LHCN-M2 (cell line): Measurements from ENCODE around the gene LAMA3. TPM values are rescaled to one million over a fixed set of nuclear protein-coding genes. Genes with fewer than 3 reads are reported as not detected.
"Not testable (repeated sequence)": the region's sequence is repeated elsewhere in the genome, so short reads cannot be mapped to it uniquely, and the experiment has no call there.

Experiments used
- DNase-seq: peaks from one replicate; pipeline ENCODE4 v3.0.0-alpha.2; 2012; ENCODE audit warnings: low read depth
- total RNA-seq: library from RNA; depleted of rRNA; stranded (reverse); fragments of >200 nt; gene quantifications from 2 replicates; pipeline ENCODE4 v1.2.3, GENCODE V29; 2014

Gene LAMA3
- total RNA-seq, 1 experiment from 2014 or later, result 4.2 TPM

DNA sequence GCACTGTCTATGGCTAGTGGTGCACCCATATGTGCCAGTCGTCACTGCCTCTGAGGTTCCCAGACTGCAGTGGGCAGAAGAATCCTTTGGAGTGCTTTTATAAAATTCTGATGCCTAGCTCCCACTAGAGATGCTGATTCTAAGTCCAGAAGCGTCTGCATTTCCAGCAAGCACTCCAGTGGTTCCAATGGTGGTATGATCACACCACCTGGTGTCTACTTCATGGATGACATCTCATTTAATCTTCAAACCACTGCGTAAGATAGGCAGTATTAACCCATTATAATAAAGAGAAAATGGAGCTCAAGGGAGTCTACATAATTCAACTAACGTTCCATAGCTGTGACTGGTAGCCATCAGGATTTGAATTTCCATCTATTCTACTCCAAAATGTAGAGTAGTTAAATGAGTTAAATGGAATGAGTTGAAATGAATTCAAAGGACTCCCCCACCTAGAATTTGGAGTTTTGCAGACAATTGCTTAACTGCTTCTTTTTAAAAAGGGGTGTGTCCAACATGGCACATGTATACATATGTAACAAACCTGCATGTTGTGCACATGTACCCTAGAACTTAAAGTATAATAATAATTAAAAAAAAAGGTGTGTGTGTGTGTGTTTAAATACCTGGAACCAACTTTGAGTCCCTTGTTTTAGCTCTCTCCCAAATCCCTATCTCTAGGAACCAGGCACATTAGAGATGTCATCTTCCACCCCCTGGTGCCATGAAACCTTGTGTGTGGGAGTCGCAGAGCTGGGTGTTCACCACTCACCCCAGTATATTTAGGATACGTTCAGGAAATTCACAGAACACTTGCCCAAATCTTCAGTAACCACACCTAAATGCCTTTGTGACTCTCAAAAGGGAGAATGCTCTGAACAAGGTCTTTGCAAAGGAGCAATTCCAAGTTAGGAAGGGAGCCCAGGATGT lies 14.1 kb downstream of the LAMA3 start:
- DNase-seq, result peak; percentile 80

DNA sequence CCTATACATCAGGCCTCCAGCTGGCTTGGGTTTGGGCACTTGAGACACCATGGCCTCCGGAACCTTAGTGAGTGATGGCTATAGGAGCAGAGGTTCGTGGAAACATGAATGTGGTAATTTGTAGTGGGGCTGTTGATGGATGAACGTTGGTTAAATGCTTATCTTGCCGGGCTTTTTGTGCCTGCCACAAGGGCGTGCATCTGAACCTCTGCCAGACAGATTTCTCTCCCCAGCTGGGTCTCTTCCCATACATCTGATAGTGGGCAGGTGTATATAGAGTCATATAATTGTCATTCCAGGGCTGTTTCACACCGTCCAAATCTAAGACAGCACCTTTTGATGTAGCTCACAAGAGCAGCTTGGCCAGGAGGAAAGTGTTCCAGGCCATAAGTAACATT lies 14.7 kb downstream of the LAMA3 start:
- DNase-seq, result no peak

DNA sequence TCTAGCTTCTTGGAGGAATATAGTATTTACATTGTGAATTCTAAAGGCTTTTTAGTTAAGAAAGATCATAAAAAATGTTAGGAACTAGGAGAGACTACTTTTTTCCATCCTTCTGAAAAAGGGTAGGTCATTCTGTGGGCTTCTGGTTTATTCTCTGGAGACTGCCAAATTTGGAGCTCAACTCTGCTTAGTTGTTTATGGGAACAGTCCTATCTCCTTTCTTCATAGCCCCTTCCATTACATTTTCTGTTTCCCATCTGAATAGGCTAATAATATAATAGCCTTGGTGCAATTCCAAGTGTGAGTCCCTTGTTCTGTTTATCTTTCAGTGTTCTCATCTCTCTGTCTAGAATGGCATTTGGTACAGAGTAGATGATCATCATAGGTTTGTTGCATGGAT lies 15.6 kb downstream of the LAMA3 start:
- DNase-seq, result no peak

DNA sequence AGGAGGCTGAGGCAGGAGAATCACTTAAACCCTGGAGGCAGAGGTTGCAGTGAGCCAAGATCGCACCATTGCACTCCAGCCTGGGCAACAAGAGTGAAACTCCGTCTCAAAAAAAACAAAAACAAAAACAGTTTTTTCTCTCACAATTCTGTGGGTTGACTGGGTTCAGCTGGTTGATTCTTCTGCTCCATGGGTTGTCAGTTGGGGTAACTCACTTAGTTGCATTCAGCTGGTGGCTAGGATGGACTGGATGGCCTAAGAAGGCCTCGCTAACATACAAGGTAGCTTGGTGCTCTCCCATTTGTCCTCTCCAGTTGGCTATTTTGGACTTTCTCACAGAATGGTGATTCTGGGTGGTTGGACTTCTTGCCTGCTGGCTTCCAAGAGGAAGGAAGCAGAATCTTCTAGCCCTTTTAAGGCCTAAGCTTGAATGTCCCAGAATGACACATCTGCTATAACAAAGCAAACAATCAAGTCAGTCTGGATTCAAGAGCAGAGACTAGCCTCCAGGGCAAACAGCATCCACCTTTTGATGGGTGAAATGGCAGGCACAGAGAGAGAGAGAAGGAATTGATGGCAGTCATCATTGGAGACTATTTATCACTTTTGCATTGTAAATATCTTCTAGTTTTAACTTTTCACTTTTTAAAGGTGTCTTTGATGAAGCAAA lies 17.9 kb downstream of the LAMA3 start:
- DNase-seq, result no peak

DNA sequence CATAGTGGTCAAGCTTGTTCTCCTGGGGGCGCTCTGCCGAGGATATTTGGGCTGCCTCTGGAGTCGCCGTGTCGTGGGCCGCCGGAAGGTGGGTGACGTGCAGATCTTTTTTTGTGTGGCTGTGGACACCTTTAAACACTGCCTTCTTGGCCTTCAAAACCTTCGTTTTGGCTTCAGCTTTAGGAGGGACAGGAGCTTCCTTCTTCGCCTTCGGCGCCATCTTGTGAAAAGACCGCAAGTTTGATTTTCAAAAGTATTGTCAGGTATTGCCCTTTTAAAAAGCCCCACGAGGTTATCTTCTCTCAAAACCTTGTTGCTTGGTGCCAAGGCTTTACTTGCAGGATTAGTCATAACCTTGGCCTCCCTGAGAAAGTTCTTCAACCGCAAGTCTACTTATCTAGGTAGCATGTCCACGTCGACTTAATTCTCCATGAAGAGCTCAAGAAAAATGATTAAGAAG lies 20.8 kb downstream of the LAMA3 start:
- DNase-seq, result no peak

DNA sequence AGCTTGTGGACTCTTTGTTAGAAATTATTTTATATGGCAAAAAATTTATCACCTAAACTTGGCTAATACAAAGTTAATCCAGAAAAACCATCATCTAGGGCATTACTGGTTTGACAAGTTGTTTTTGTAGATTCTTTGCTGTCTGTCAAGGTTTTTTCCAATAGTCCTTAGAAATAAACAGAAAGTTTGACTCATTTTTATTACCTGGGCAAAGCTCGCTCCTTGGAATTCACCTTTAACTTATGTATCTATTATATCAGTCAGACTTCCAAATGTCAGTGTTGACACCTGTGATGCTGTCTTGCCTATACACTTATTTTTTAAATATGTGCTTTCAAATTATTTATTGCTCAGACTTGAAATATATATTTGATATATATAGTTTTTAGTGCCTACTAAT lies 21.7 kb downstream of the LAMA3 start:
- no peak for DNase-seq

DNA sequence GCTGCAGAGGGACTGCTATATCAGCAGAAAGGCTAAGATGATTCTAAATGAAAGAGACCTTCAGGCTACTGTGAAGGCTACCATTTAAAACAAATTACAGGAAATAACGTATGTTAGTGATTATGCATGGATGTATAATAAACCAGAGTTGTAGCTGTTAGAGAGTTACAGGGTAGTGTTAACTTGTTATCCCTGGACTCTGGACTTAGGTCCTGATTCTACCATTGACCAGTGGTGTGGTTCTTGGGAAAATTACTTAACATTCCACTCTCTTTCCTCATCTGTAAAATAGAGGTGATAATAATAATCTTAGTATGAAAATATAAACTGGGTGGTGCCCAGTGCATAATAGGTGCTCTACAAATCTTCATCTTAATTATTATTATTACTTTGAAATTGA lies 22.2 kb downstream of the LAMA3 start:
- DNase-seq, result no peak

DNA sequence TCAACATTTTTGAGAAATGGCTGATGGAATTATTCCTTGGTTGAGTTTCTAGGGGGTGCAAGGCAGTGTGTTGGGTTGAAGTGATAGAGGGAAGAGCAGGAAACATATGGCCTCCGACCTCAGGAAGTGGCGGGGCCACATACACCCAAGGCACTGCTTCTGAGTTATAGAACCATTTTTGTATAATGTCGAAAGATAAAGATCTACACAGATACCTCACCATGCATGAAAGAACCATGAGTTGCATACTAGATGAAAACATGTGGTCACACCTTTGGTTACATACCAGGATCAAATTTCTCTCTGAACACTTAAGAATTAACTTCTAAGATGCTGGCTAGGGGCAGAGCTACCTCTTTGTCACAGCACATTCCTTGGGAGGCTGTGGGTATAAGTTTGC lies 23.2 kb downstream of the LAMA3 start:
- no peak for DNase-seq

DNA sequence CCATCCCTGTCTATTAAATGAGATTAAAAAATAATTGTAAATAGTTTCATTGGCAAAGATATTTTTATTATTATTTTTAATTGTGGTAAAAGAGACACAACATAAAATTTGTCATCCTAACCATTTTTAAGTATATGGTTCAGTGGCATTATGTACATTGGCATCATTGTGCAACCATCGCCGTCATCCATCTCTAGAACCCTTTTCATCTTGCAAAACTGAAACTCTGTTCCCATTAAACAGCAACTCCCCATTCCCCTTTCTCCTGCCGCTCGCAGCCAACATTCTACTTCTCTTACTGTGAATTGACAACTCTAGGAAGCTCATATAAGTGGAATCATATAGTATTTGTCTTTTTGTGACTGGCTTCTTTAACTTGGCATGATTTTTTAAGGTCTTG lies 25.3 kb downstream of the LAMA3 start:
- no peak for DNase-seq

DNA sequence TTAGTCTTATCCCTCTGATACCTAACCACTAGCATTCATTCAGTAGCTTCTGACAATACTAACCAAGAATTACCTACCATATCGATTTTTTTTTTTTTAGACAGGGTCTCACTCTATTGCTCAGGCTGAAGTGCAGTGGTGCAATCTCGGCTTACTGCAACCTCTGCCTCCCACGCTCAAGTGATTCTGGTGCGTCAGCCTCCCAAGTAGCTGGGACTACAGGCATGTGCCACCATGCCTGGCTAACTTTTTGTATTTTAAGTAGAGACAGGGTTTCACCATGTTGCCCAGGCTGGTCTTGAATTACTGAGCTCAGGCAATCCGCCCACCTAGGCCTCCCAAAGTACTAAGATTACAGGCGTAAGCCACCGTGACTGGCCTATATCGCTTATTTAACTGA lies 26.8 kb downstream of the LAMA3 start:
- DNase-seq, result not testable (repeated sequence)

DNA sequence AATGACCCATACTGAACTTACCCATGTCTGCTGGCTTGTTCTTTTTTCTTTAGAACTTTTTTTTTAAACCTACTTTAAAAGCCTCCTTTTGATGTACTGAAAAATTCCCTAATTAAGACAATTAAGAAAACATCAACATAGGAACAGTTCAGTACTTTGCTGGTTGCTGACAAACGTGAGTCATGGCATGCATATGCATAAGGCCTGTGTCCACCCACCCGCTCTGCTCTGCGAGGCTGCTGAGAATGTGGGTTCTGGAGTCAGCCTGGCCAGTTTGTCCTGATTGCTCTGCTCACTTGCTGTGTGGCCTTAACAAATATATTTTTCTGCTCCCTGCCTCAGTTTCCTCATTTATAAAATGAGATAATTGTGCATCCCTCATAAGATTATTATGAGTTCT lies 27.3 kb downstream of the LAMA3 start:
- peak; percentile 79 for DNase-seq

DNA sequence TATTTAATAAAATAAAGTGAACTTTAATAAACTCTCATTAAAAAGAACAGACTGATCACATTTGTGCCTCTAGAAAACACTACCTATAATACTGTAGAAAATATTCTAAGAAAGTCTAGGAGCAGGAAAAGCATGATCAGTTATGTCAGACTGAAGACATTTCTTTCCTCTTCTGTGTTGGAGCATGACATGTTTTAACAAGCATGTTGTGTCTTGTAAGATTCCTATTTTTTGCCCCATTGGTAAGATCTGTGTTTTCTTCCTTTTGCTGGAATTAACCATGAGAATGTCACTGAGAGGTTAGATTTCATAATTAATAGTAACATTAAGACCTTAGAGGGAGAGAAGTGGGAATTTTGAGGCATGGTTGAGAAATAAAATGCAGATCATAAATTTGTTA lies 27.7 kb downstream of the LAMA3 start:
- no peak for DNase-seq

DNA sequence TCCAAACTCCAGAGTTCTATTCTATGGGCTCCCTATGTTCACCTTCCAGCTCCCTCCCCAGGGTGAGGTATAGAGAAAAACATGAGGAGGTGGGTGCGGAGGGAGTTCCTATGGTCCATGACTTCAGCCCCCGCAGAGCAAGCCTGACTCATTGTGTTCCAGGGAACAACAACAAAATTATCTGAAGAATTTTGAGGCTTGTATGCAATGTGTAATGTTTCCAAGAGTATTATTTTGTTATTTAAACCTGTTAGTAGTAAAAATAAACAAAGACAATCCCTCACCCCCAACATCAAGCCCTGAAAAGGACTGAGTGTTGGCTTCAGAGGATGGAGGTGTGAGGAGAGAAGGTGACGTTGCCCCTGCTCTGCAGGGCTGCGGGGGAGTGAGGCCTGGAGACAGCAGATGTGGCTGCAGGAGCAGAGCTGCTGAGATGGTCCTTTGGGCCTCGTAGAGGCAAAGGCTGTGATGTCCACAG lies 29.0 kb downstream of the LAMA3 start:
- DNase-seq, result peak; percentile 84

DNA sequence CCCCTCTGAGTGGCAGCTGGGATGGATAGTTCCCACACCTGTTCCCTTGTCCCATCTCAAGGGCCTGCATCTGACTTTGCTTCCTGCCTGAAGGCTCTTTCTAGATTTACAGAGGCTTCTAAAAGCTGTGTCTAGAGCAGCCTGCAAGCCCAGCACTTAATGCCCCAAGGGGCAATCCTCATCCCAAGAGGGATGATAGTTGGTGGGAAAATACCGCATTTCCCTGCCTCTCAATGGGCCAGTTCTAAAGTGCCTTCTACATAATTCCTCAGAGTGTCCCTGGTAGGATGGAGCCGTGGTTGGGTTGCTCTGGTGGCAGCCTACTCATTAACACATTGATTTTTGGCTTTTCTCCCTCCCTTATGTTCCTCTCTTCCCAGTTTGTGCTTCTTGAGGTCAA lies 29.5 kb downstream of the LAMA3 start:
- no peak for DNase-seq

DNA sequence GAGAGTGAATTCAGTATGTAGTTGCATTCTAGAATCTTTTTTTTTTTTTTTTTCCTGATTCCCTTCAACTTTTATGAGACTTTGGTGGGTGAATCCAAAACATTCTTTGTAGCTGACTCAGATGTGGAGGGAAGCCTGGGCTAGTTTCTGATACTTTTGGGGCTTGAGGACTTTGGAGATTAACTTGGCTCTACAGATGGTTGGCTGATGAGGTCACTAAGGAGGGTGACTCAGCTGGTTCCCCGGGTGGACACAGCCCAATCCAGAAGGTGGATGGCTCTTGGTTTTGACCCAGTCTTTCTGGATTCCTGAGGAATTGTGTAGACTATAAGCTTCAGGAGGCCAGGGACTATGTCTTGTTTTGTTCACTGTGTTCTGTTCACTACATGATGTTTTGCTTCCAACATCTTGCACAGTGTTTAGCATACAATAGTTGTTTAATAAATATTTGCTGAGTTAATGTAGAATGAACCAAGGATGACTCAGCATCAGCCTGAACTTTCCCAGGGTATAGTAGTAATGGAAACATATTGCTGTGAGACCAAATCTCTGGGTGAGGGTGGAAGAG lies 30.5 kb downstream of the LAMA3 start:
- DNase-seq, result peak; percentile 99

DNA sequence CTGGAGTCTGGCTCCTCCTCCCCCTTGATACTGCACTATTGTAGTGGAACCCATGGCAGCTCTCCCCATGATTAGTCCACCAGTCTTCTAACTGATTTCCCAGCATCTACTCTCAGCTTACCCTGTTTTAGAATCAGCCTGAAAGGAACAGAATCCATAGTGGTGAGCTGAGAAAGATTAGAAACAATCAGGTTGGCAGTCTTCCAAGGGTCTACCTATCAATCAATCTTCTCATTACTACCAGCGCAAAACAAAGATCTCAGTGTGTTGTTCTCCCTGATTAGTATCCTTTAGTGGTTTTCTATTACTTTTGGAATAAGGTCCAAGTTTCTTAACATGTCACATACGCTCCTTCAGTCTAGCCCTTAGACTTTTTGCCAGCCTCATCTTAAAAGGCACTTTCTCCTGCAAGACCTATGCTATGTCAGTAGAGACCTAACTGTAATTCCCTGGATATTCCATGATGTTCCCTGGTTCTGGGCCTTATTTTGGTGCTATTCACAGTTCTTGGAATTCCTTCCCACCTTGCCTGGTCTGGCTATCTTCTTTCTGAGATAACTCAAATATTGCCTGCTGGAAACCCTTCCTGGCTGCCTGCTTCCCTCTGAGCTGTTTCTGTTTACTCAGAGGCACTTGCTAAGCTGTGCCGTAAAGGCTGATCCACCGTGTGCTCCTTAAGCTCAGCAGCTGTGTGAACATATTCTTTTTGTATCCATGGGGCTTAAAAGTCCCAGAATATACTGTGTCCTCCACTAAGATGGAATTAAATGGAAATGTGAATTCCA lies 32.6 kb downstream of the LAMA3 start:
- peak; percentile 39 for DNase-seq

DNA sequence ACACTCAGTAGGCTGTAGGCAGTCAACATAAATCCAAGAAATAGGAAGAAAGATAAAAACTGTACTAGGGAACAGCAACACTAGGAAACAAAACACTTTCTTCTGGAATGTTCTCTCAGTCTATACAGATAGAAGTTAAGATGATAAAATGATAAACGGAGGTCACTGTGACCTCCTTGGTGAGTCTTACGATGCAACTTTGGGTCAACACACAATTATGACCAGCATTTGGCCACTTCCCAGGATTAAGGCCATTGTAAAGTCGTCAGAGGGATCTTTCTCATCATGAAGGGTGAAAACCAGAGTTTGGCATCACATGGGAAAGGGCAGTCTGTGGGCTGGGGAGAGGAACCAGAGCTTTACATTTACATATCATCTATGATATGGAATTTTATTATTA lies 33.4 kb downstream of the LAMA3 start:
- DNase-seq, result no peak

DNA sequence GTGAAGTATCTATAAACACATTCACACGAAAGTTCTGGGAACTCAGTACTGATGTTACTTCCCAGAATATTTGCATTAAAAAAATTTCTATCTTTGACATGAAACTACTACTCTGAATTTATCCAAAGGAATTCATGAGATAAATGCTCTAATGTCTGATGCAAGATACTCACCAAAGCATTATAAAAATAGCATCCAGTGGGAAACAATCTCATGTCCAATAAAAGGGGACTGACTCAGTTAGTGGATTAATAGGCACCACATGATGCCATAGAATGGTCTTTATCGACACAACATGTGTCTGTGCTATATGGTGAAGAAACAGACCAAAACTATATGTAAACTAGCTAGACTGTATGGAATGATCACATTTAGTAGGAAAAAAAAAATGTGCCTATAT lies 33.9 kb downstream of the LAMA3 start:
- no peak for DNase-seq

DNA sequence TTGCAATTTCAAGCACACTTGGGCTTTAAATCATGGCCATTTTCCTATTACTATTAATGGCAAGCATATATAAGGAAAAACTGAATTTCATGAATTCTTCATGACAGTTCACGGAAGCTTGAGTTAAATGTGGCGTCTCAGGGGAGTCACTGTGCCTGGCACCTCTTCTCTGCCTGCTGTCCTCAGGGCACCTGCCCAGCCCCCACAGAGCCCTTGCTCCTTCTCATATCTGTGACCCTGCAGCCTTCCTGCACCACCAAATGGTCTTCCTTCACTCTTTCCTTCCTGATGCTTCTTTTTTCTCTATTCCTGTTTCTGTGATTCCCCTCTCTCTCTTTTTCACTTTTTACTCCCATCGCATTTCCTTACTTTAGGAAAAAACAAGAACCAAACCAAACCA lies 35.4 kb downstream of the LAMA3 start:
- DNase-seq, result no peak

DNA sequence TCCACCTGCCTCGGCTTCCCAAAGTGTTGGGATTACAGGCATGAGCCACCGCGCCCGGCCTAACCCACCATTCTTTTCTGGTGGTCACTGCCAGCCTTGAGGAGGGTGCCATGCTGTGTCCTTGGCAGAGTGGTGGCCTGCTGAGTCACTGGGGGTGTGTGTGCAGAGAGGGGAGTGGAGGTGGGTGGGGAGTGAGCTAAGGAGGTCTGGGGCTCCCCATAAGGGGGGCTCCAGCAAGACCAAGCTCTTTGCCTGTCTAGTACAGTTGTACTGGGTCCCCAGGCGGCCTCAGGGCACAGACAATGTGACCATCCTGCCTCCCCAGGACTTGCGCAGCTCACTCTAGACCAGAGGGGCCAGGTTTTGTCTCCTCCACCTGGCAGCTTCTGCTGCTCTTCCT lies 36.1 kb downstream of the LAMA3 start:
- no peak for DNase-seq

DNA sequence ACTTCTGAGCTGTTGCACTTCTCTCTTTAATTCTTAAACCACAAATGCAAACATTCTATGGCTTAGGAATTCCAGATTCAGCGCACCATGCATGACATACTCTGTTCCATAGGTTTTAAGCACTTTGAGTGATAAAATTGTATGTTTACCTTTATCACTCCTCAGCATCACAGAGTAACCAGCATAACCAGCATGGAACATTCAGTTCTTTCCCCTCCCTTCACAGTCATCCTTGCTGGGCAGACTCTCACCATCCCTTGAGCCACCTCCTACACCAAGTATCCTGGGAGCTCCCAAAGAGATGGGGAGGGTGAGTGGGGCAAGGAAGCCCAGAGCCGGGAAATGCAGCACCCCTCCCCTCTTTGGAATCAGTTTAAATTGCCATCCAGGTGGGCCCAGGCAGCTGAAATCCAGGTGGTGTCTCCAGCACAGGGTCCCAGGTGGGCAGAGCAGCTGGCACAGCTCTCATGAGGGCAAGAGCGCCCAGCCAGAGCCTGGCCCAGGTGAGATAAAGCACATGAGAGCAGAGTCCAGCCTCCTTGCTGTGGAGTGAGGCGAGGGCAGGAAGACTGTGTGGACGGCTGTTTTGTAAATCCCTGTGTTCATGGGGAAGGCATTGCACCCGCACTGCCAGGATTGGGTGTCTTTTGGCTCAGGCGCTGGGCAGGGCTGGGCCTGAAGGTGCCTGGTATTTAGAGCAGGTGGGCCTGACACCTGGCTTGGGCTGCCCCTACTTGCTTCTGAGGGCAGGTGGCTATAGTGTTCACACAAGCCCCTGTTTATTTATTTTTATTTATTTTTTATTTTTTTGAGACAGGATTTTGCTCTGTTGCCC lies 36.8 kb downstream of the LAMA3 start:
- DNase-seq, result no peak
